Gastroesophageal sphincter (tissue), 3 donors: ENCODE measurements around the gene RIMBP2.

ENCODE experiments used
- CTCF ChIP-seq, 4 experiments: fragments of 200-600 bp in 2 of 4; fragments of 450-650 bp in 2 of 4; sonication (generic) in 1 of 4; IDR thresholded peaks; one replicate each; pipeline ENCODE4 v1.5.1; 2017 to 2019; ENCODE audit warnings: antibody characterized with exemption in 4 of 4, mild to moderate bottlenecking in 2 of 4, moderate library complexity in 2 of 4
- EP300 ChIP-seq: sonication (generic); formaldehyde crosslinking; IDR thresholded peaks from one replicate; pipeline ENCODE4 v1.6.1; 2017; ENCODE audit warnings: antibody characterized with exemption, mild to moderate bottlenecking
- POLR2A ChIP-seq, 2 donors: fragments of 450-650 bp; IDR thresholded peaks; one replicate each; pipeline ENCODE4 v1.6.1; 2017; ENCODE audit warnings: antibody characterized with exemption in 2 of 2, mild to moderate bottlenecking in 2 of 2, moderate library complexity in 1 of 2
- POLR2AphosphoS5 ChIP-seq: sonication (generic); formaldehyde crosslinking; IDR thresholded peaks from one replicate; pipeline ENCODE4 v1.6.1; 2017; ENCODE audit warnings: antibody characterized with exemption

- no peak for TF ChIP-seq POLR2A (IDR thresholded peaks at IDR 0.05)
- TF ChIP-seq CTCF (IDR thresholded peaks at IDR 0.05), result no peak
- no peak for TF ChIP-seq EP300
- no peak for TF ChIP-seq POLR2AphosphoS5
Measured at GRCh38 chr12:130728158-130729058, 12.3 kb upstream of the RIMBP2 start.
